GM23338 (cell line): ENCODE data around the gene UBTF. TPM values are rescaled to one million over a fixed set of nuclear protein-coding genes. Genes with fewer than 3 reads are reported as not detected.
A peak's percentile ranks its signal among the peaks of the same experiment; 100 is the strongest.

Experiments
- ATAC-seq: fragments of 200-7000 bp; cut with Tn5 transposase; 3 replicates; pipeline ENCODE4 v1.9.1; 2020
- DNase-seq: peaks from one replicate; pipeline ENCODE4 v3.0.0-alpha.2; 2015; ENCODE audit warnings: low spot score
- H2AFZ ChIP-seq: fragments of 200-600 bp; sonication (generic); 2 replicates; pipeline ENCODE4 v1.8.0; 2016; ENCODE audit warnings: antibody characterized with exemption, mild to moderate bottlenecking, moderate library complexity
- H3F3A ChIP-seq: fragments of 200-600 bp; sonication (generic); replicated peaks from 2 replicates; pipeline ENCODE4 v1.8.0; 2017; ENCODE audit warnings: antibody characterized with exemption, mixed run types, low read depth
- H3K27ac ChIP-seq: fragments of 200-600 bp; sonication (generic); 2 replicates; pipeline ENCODE4 v1.6.1; 2016; ENCODE audit warnings: low read depth
- H3K27me3 ChIP-seq: fragments of 200-600 bp; sonication (generic); 2 replicates; pipeline ENCODE4 v1.8.0; 2016; ENCODE audit warnings: mild to moderate bottlenecking, mixed run types, moderate library complexity; ENCODE audit not compliant: insufficient read depth
- H3K36me3 ChIP-seq: fragments of 200-600 bp; sonication (generic); 2 replicates; pipeline ENCODE4 v1.8.0; 2016; ENCODE audit warnings: mild to moderate bottlenecking; ENCODE audit not compliant: insufficient read depth
- H3K4me1 ChIP-seq: fragments of 200-600 bp; sonication (generic); 2 replicates; pipeline ENCODE4 v1.8.0; 2016; ENCODE audit warnings: mild to moderate bottlenecking, moderate library complexity; ENCODE audit not compliant: insufficient read depth
- H3K4me2 ChIP-seq: fragments of 200-600 bp; sonication (generic); 2 replicates; pipeline ENCODE4 v1.7.1; 2017; ENCODE audit warnings: mixed run types
- H3K4me3 ChIP-seq: fragments of 200-600 bp; sonication (generic); 2 replicates; pipeline ENCODE4 v1.6.1; 2016; ENCODE audit warnings: mixed run types
- H3K79me2 ChIP-seq: fragments of 200-600 bp; sonication (generic); replicated peaks from 2 replicates; pipeline ENCODE4 v1.8.0; 2017; ENCODE audit warnings: mild to moderate bottlenecking; ENCODE audit not compliant: insufficient read depth
- H3K9me2 ChIP-seq: fragments of 200-600 bp; sonication (generic); 2 replicates; pipeline ENCODE4 v1.8.0; 2017; ENCODE audit not compliant: insufficient read depth
- H4K20me1 ChIP-seq: fragments of 200-600 bp; sonication (generic); replicated peaks from 2 replicates; pipeline ENCODE4 v1.8.0; 2017; ENCODE audit warnings: mild to moderate bottlenecking; ENCODE audit not compliant: insufficient read depth
- H3K27ac Mint-ChIP-seq: 2 replicates; pipeline ENCODE4 v1.8.0; 2020; ENCODE audit warnings: inconsistent platforms, mild to moderate bottlenecking, moderate library complexity, mixed read lengths
- H3K27me3 Mint-ChIP-seq: 3 replicates; pipeline ENCODE4 v1.8.0; 2022; ENCODE audit warnings: low read depth, mild to moderate bottlenecking, moderate library complexity, mixed read lengths, inconsistent platforms; ENCODE audit not compliant: insufficient read depth, poor library complexity
- H3K36me3 Mint-ChIP-seq: 3 replicates; pipeline ENCODE4 v1.8.0; 2021; ENCODE audit warnings: low read depth, mild to moderate bottlenecking, inconsistent platforms, moderate library complexity, mixed read lengths
- H3K4me1 Mint-ChIP-seq: 3 replicates; pipeline ENCODE4 v1.8.0; 2020; ENCODE audit warnings: mild to moderate bottlenecking, inconsistent platforms, mixed read lengths
- H3K4me3 Mint-ChIP-seq: 3 replicates; pipeline ENCODE4 v1.8.0; 2021; ENCODE audit warnings: moderate library complexity, mild to moderate bottlenecking, inconsistent platforms, mixed read lengths
- H3K9me3 Mint-ChIP-seq: 3 replicates; pipeline ENCODE4 v1.8.0; 2020; ENCODE audit warnings: moderate library complexity, mild to moderate bottlenecking, inconsistent platforms, mixed read lengths
- CREB1 ChIP-seq: fragments of 250-450 bp; sonication (Bioruptor Pico); IDR thresholded peaks from 2 replicates; pipeline ENCODE4 v1.5.0; 2020; ENCODE audit warnings: low read depth, mild to moderate bottlenecking, moderate library complexity
- EZH2phosphoT487 ChIP-seq: fragments of 200-600 bp; sonication (generic); IDR thresholded peaks from one replicate; pipeline ENCODE4 v1.8.1; 2018; ENCODE audit warnings: antibody characterized with exemption; ENCODE audit not compliant: unreplicated experiment
- NANOG ChIP-seq: IDR thresholded peaks from 2 replicates; pipeline ENCODE4 v1.6.1; 2016; ENCODE audit warnings: antibody characterized with exemption, borderline replicate concordance
- POLR2AphosphoS5 ChIP-seq: IDR thresholded peaks from 2 replicates; pipeline ENCODE4 v1.6.1; 2016; ENCODE audit warnings: antibody characterized with exemption, low read depth
- STAT1 ChIP-seq: IDR thresholded peaks from one replicate; pipeline ENCODE4 v1.6.1; 2016; ENCODE audit warnings: antibody characterized with exemption; ENCODE audit not compliant: unreplicated experiment
- ZNF114 ChIP-seq: fragments of 250-450 bp; sonication (Bioruptor Pico); IDR thresholded peaks from 2 replicates; pipeline ENCODE4 v1.5.0; 2020; ENCODE audit warnings: mild to moderate bottlenecking, moderate library complexity
- ZNF331 ChIP-seq: fragments of 250-450 bp; sonication (Bioruptor Pico); IDR thresholded peaks from 2 replicates; pipeline ENCODE4 v1.5.0; 2020; ENCODE audit warnings: low read depth, mild to moderate bottlenecking, moderate library complexity
- polyA plus RNA-seq: library from polyadenylated mRNA; unstranded; fragments of >200 nt; fragmentation: Nextera tagmentation; extraction: Ambion mirVana; gene quantifications from 2 replicates; pipeline ENCODE4 v1.2.1, GENCODE V29; 2016
- total RNA-seq: library from RNA; depleted of rRNA; stranded (reverse); fragments of >200 nt; shearing (Covaris generic); gene quantifications from 2 replicates; pipeline ENCODE4 v1.2.3, GENCODE V29; 2014
- TF ChIP-seq, protein P1 (sequence below): IDR thresholded peaks from 2 replicates; pipeline ENCODE4 v1.6.1; 2016; ENCODE audit warnings: antibody characterized with exemption
- TF ChIP-seq, protein P2 (sequence below): fragments of 250-450 bp; sonication (Bioruptor Pico); IDR thresholded peaks from 2 replicates; pipeline ENCODE4 v1.5.0; 2020; ENCODE audit warnings: mild to moderate bottlenecking, moderate library complexity

Gene UBTF
- total and polyA plus RNA-seq, 2 experiments from 2014 or later = 29.9 to 62.2 TPM

DNA sequence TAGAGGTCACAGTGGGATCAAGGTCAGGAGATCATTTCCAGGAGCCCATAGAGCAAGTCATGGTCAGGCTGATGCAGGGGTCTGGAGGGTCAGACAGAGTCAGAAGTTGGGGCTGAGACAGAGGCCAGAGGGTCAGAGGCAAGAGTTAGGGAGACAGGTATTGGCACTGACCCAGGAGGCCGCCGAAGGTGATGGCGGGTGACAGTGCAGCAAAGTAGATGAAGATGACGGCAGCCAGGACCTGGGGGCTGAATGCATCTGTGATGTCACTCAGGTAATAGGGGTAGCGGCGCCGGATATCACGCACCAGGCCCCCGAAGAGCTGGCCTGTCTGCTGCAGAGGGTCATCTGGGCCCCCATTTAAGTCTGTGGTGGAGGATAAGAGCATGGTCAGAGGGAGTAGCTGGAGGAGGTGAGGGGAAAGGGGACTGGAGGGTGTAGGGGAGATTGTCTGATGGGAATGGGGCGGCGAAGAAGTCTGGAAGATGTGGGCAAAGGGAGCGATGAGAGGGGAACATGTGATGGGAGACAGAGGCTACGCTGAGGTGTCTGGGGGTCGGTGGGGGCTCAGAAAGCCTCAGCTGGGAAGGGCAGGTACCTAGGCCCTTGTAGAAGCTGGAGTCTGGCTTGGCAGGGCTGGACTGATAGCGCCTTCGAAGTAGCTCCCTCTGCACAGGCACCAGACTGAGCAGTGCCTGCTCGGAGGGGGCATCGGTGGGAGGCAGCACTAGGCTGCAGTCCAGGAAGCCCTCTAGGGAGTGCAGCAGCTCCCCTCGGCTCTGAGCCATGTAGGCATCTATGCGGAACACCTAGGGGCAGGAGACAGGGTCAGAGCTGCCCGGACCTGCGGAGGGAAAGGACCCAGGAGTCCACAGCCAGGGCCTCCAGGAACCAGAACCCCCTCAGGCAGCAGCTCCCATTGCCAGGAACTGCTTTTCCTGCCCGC is 38.6 kb upstream of the UBTF start:
- Mint-ChIP-seq H3K27me3 (peaks cover 14% of the 10 kb centered on the region), H3K36me3 (no peaks in the 10 kb centered on the region), H3K4me1 (no peaks in the 10 kb centered on the region; the same call in 2 of the 3 replicates), H3K9me3 (no peaks in the 10 kb centered on the region; the same call in 2 of the 3 replicates), H3K27ac (no peak overlapping the region), H3K4me3 (no peak overlapping the region)
- H3K9me2 ChIP-seq = no peaks in the 10 kb centered on the region
- no peak overlapping the region for H3K4me2 ChIP-seq
- no peaks in the 10 kb centered on the region for H3K4me1 ChIP-seq
- no peaks in the 10 kb centered on the region for H4K20me1 ChIP-seq
- no peaks in the 10 kb centered on the region for H3F3A ChIP-seq
- H3K36me3 ChIP-seq = no peaks in the 10 kb centered on the region
- H2AFZ ChIP-seq = no peak overlapping the region
- ATAC-seq (peak; percentile 24; the same call in 1 of the 3 replicates), DNase-seq (no peak)
- no peaks in the 10 kb centered on the region for H3K27me3 ChIP-seq
- H3K27ac ChIP-seq = no peak overlapping the region
- TF ChIP-seq, protein P1, sequence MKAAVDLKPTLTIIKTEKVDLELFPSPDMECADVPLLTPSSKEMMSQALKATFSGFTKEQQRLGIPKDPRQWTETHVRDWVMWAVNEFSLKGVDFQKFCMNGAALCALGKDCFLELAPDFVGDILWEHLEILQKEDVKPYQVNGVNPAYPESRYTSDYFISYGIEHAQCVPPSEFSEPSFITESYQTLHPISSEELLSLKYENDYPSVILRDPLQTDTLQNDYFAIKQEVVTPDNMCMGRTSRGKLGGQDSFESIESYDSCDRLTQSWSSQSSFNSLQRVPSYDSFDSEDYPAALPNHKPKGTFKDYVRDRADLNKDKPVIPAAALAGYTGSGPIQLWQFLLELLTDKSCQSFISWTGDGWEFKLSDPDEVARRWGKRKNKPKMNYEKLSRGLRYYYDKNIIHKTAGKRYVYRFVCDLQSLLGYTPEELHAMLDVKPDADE = no peak
- no peak for TF ChIP-seq ZNF331
- TF ChIP-seq, protein P2, sequence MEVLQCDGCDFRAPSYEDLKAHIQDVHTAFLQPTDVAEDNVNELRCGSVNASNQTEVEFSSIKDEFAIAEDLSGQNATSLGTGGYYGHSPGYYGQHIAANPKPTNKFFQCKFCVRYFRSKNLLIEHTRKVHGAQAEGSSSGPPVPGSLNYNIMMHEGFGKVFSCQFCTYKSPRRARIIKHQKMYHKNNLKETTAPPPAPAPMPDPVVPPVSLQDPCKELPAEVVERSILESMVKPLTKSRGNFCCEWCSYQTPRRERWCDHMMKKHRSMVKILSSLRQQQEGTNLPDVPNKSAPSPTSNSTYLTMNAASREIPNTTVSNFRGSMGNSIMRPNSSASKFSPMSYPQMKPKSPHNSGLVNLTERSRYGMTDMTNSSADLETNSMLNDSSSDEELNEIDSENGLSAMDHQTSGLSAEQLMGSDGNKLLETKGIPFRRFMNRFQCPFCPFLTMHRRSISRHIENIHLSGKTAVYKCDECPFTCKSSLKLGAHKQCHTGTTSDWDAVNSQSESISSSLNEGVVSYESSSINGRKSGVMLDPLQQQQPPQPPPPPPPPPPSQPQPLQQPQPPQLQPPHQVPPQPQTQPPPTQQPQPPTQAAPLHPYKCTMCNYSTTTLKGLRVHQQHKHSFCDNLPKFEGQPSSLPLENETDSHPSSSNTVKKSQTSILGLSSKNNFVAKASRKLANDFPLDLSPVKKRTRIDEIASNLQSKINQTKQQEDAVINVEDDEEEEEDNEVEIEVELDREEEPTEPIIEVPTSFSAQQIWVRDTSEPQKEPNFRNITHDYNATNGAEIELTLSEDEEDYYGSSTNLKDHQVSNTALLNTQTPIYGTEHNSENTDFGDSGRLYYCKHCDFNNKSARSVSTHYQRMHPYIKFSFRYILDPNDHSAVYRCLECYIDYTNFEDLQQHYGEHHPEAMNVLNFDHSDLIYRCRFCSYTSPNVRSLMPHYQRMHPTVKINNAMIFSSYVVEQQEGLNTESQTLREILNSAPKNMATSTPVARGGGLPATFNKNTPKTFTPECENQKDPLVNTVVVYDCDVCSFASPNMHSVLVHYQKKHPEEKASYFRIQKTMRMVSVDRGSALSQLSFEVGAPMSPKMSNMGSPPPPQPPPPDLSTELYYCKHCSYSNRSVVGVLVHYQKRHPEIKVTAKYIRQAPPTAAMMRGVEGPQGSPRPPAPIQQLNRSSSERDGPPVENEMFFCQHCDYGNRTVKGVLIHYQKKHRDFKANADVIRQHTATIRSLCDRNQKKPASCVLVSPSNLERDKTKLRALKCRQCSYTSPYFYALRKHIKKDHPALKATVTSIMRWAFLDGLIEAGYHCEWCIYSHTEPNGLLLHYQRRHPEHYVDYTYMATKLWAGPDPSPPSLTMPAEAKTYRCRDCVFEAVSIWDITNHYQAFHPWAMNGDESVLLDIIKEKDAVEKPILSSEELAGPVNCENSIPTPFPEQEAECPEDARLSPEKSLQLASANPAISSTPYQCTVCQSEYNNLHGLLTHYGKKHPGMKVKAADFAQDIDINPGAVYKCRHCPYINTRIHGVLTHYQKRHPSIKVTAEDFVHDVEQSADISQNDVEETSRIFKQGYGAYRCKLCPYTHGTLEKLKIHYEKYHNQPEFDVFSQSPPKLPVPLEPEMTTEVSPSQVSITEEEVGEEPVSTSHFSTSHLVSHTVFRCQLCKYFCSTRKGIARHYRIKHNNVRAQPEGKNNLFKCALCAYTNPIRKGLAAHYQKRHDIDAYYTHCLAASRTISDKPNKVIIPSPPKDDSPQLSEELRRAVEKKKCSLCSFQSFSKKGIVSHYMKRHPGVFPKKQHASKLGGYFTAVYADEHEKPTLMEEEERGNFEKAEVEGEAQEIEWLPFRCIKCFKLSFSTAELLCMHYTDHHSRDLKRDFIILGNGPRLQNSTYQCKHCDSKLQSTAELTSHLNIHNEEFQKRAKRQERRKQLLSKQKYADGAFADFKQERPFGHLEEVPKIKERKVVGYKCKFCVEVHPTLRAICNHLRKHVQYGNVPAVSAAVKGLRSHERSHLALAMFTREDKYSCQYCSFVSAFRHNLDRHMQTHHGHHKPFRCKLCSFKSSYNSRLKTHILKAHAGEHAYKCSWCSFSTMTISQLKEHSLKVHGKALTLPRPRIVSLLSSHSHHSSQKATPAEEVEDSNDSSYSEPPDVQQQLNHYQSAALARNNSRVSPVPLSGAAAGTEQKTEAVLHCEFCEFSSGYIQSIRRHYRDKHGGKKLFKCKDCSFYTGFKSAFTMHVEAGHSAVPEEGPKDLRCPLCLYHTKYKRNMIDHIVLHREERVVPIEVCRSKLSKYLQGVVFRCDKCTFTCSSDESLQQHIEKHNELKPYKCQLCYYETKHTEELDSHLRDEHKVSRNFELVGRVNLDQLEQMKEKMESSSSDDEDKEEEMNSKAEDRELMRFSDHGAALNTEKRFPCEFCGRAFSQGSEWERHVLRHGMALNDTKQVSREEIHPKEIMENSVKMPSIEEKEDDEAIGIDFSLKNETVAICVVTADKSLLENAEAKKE (CRISPR knock-in tag) = no peak
- no peak for TF ChIP-seq CREB1 (CRISPR knock-in tag)
- no peak for TF ChIP-seq ZNF114 (CRISPR knock-in tag)
- no peak for TF ChIP-seq NANOG
- no peak for TF ChIP-seq POLR2AphosphoS5
- no peak for TF ChIP-seq STAT1
- no peak for TF ChIP-seq EZH2phosphoT487
- no peaks in the 10 kb centered on the region for H3K79me2 ChIP-seq
- no peak overlapping the region for H3K4me3 ChIP-seq
